ENCODE results near the gene EFNA5. TPM values are rescaled to one million over a fixed set of nuclear protein-coding genes. Genes with fewer than 3 reads are reported as not detected.

Gene EFNA5
- total RNA-seq, 2 experiments from 2014 or later: not detected

- no peak overlapping the region for H3K27ac Mint-ChIP-seq
- Histone ChIP-seq H3K4me1 (ENCODE audit: insufficient read depth, low read length) (peaks cover 41% of the 10 kb centered on the region), H3K4me3 (ENCODE audit: low read length) (peak overlapping the region; percentile 5), H3K36me3 (ENCODE audit: insufficient read depth, low read length) (no peaks in the 10 kb centered on the region), H3K9me3 (ENCODE audit: control insufficient read depth in 1 of 2, insufficient read depth in 1 of 2, low read length in 2 of 2) (peaks cover 0 to 27% of the 10 kb centered on the region in 2 experiments), H3K27ac (ENCODE audit: low read depth in 1 of 2, low read length in 2 of 2) (no peak overlapping the region), H3K27me3 (ENCODE audit: control insufficient read depth in 1 of 2, insufficient read depth in 2 of 2, low read length in 2 of 2) (peaks cover 48 to 72% of the 10 kb centered on the region in 2 experiments)
- TF ChIP-seq CTCF (IDR thresholded peaks at IDR 0.05): no peak
- peaks cover 30% of the 10 kb centered on the region for H3K4me1 Mint-ChIP-seq (ENCODE audit: low read depth)
- intact Hi-C loops (cut with DNase I, micrococcal nuclease): loop anchor here in 1 of 2 experiments (10.0 kb wide), 1 partner anchor 674 kb away; no protein-coding TSS in a partner anchor
- peak overlapping the region; percentile 62 for H3K4me3 Mint-ChIP-seq
- no peak for ATAC-seq (ENCODE audit: poor library complexity)
- H3K27me3 Mint-ChIP-seq: peaks cover 87% of the 10 kb centered on the region
- DNase-seq: peak in 2 of 14 experiments; percentile 2 to 11
- H3K36me3 Mint-ChIP-seq (ENCODE audit: low read depth): no peaks in the 10 kb centered on the region
- no peaks in the 10 kb centered on the region for H3K9me3 Mint-ChIP-seq
- POLR2A ChIA-PET: no interaction called here
- CTCF ChIA-PET: no interaction called here
Observed at GRCh38 chr5:107670087-107670931, 428 bp downstream of the EFNA5 start.

- H3K27me3 ChIP-seq (ENCODE audit: control insufficient read depth in 1 of 2, insufficient read depth in 2 of 2, low read length in 2 of 2): peaks cover 48 to 66% of the 10 kb centered on the region in 2 experiments
- no peaks in the 10 kb centered on the region for H3K36me3 ChIP-seq (ENCODE audit: insufficient read depth, low read length)
- DNase-seq: no peak
- peaks cover 87% of the 10 kb centered on the region for H3K27me3 Mint-ChIP-seq
- TF ChIP-seq CTCF (IDR thresholded peaks at IDR 0.05): no peak
- ChIA-PET CTCF (no interaction called here), POLR2A (no interaction called here)
- H3K27ac ChIP-seq (ENCODE audit: low read depth in 1 of 2, low read length in 2 of 2): no peak overlapping the region
- ATAC-seq (ENCODE audit: poor library complexity): no peak
- peaks cover 41% of the 10 kb centered on the region for H3K4me1 ChIP-seq (ENCODE audit: insufficient read depth, low read length)
- H3K4me3 ChIP-seq (ENCODE audit: low read length): no peak overlapping the region
- intact Hi-C loops (cut with DNase I, micrococcal nuclease): loop anchor here in 1 of 2 experiments (10.0 kb wide), 1 partner anchor 675 kb away; no protein-coding TSS in a partner anchor
- no peaks in the 10 kb centered on the region for H3K36me3 Mint-ChIP-seq (ENCODE audit: low read depth)
- no peaks in the 10 kb centered on the region for H3K9me3 Mint-ChIP-seq
- H3K9me3 ChIP-seq (ENCODE audit: control insufficient read depth in 1 of 2, insufficient read depth in 1 of 2, low read length in 2 of 2): peaks cover 0 to 27% of the 10 kb centered on the region in 2 experiments
- H3K27ac Mint-ChIP-seq: no peak overlapping the region
- H3K4me1 Mint-ChIP-seq (ENCODE audit: low read depth): peaks cover 30% of the 10 kb centered on the region
- H3K4me3 Mint-ChIP-seq: peak overlapping the region; percentile 42
Observed at GRCh38 chr5:107669096-107670031, 1.4 kb downstream of the EFNA5 start.

Data from CD4-positive, alpha-beta T cell (primary cell).